Measurements from ENCODE around the gene EPC1.
"Not testable (repeated sequence)": the region's sequence is repeated elsewhere in the genome, so short reads cannot be mapped to it uniquely, and the experiment has no call there.

The EPC1 gene

DNA sequence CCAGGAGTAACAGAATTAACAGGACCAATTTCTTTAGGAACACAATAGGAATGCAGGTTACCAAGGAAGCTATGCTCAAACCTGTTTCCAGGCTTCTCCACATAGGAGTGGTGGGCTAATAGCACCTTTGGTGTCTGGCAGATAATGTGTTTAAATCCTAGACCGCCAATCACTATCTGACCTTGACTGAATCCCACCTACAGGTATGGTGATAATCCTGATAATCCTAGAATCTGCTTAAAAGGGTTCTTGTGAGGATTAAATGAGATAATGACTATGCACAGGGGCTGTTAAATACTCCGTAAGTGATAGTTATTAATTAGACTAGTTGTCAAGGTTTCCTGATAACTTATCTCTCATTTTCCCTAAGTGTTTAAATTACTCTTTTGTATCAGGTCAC lies 81.2 kb downstream of the EPC1 start:
- Histone ChIP-seq H3K9me3 (ENCODE audit: control insufficient read depth in 2 of 2, low read length in 2 of 2) (no peaks in the 10 kb centered on the region), H3K4me3 (ENCODE audit: low read length in 2 of 2) (no peak overlapping the region), H3K27ac (ENCODE audit: low read depth in 2 of 2, low read length in 2 of 2) (no peak overlapping the region), H3K9ac (ENCODE audit: low read depth in 1 of 2, low read length in 2 of 2) (no peak overlapping the region), H3K36me3 (ENCODE audit: control insufficient read depth in 2 of 2, insufficient read depth in 2 of 2, low read length in 2 of 2) (peaks cover 30 to 31% of the 10 kb centered on the region in 2 donors), H3K4me1 (ENCODE audit: control insufficient read depth in 2 of 2, insufficient read depth in 2 of 2, low read length in 2 of 2) (no peaks in the 10 kb centered on the region), H3K27me3 (ENCODE audit: control insufficient read depth in 2 of 2, insufficient read depth in 2 of 2, low read length in 2 of 2) (no peaks in the 10 kb centered on the region)

DNA sequence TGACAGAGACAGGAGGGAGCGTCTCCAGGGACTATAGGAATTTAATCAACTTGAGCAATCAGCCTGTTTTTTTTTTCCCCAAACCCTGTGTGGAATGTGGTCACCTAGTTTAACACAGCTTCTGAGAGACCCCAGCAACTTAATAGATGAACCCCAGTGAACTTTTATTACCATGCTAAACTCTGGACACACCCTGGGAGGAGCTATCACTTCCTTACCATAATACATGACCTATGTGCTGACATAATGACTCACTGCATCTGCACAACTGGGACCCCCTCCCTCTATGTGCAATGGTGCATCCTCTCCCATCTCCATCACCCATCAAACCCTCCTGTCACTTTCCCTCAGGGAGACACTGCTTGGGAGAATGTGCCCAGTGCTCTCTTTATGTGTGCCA lies 83.7 kb downstream of the EPC1 start:
- no peak overlapping the region for H3K4me3 ChIP-seq (ENCODE audit: low read length in 2 of 2)
- no peaks in the 10 kb centered on the region for H3K9me3 ChIP-seq (ENCODE audit: control insufficient read depth in 2 of 2, low read length in 2 of 2)
- H3K27ac ChIP-seq (ENCODE audit: low read depth in 2 of 2, low read length in 2 of 2) = no peak overlapping the region
- no peaks in the 10 kb centered on the region for H3K4me1 ChIP-seq (ENCODE audit: control insufficient read depth in 2 of 2, insufficient read depth in 2 of 2, low read length in 2 of 2)
- no peak overlapping the region for H3K9ac ChIP-seq (ENCODE audit: low read depth in 1 of 2, low read length in 2 of 2)
- H3K36me3 ChIP-seq (ENCODE audit: control insufficient read depth in 2 of 2, insufficient read depth in 2 of 2, low read length in 2 of 2) = peaks cover 10 to 15% of the 10 kb centered on the region in 2 donors
- no peaks in the 10 kb centered on the region for H3K27me3 ChIP-seq (ENCODE audit: control insufficient read depth in 2 of 2, insufficient read depth in 2 of 2, low read length in 2 of 2)

DNA sequence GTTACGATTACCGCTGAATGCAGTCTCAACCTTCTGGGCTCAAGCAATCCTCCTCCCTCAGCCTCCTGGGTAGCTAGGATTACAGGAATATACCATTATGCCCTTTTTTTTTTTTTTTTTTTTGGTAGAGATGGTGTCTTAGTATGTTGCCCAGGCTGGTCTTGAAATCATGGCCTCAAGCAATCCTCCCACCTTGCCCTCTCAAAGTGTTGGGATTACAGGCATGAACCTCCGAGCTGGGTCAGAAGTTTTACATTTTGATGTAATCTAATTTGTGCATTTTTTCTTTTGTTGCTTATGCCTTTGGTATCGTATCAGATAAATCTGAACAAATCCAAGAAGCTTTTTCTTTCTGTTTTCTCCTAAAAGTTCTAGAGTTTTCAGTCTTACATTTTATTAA lies 87.4 kb downstream of the EPC1 start:
- H3K4me1 ChIP-seq (ENCODE audit: control insufficient read depth in 2 of 2, insufficient read depth in 2 of 2, low read length in 2 of 2) = no peaks in the 10 kb centered on the region
- no peaks in the 10 kb centered on the region for H3K9me3 ChIP-seq (ENCODE audit: control insufficient read depth in 2 of 2, low read length in 2 of 2)
- H3K27me3 ChIP-seq (ENCODE audit: control insufficient read depth in 2 of 2, insufficient read depth in 2 of 2, low read length in 2 of 2) = no peaks in the 10 kb centered on the region
- no peak overlapping the region for H3K4me3 ChIP-seq (ENCODE audit: low read length in 2 of 2)
- no peak overlapping the region for H3K9ac ChIP-seq (ENCODE audit: low read depth in 1 of 2, low read length in 2 of 2)
- no peaks in the 10 kb centered on the region for H3K36me3 ChIP-seq (ENCODE audit: control insufficient read depth in 2 of 2, insufficient read depth in 2 of 2, low read length in 2 of 2)
- no peak overlapping the region for H3K27ac ChIP-seq (ENCODE audit: low read depth in 2 of 2, low read length in 2 of 2)

DNA sequence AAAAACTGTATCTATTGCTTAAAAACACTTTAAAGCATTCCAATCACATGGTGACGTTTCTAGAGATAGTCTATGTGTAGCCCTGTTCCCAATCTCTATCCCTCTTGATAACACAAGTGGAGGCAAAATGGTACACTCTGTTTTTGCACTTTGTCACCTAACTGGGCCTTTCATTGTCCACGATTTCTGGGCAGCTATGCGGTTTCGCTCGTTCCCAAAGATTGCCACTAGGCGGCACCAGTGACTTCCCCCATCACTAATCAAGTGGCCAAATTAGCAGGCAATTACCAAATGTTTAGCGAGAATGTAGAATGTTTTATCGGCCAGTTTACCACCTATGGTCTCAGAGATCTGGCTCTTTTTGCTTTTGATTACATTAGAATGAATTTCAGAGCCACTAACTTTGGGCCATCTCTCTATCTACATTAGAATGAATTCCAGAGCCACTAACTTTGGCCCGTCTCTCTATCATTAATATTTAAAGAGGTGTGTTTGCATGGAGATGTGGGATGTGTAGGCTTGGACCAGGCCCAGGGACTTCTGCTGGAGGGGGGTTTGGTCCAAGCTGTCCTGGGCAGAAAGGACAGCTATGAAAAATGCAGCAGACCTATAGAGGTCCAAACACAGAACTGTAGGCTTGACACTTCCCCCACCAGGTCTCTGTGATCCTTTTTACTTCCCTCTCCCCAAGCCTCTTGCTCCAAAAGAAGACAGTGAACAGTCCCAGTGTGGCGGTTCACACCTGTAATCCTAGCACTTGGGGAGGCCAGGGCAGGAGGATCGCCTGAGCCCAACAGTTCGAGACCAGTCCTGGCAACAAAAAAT lies 90.1 kb downstream of the EPC1 start:
- Histone ChIP-seq H3K9me3 (ENCODE audit: control insufficient read depth in 2 of 2, low read length in 2 of 2) (no peaks in the 10 kb centered on the region), H3K9ac (ENCODE audit: low read depth in 1 of 2, low read length in 2 of 2) (no peak overlapping the region), H3K4me1 (ENCODE audit: control insufficient read depth in 2 of 2, insufficient read depth in 2 of 2, low read length in 2 of 2) (peaks cover 0 to 2% of the 10 kb centered on the region in 2 donors), H3K27me3 (ENCODE audit: control insufficient read depth in 2 of 2, insufficient read depth in 2 of 2, low read length in 2 of 2) (no peaks in the 10 kb centered on the region), H3K27ac (ENCODE audit: low read depth in 2 of 2, low read length in 2 of 2) (no peak overlapping the region), H3K36me3 (ENCODE audit: control insufficient read depth in 2 of 2, insufficient read depth in 2 of 2, low read length in 2 of 2) (no peaks in the 10 kb centered on the region), H3K4me3 (ENCODE audit: low read length in 2 of 2) (no peak overlapping the region)

DNA sequence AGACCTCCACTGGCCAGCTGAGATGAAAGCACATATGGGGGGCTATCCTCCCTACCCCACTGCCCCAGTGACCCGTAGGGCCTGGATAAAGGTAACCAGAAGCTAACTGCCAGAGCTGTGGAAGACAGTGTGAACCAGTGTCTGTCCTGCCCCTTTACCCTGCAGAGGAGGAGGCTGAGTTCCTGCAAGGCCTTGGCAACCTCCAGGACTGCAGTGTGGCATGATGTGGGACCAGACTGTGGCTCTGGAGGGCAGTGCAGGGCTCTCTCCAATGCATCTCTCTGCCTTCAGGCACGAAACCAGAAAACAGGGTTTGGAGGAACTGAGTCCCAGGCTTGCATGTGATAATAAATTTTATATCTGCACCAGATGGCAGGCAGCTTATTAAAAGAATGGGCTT lies 93.1 kb downstream of the EPC1 start:
- Histone ChIP-seq H3K27me3 (ENCODE audit: control insufficient read depth in 2 of 2, insufficient read depth in 2 of 2, low read length in 2 of 2) (no peaks in the 10 kb centered on the region), H3K4me1 (ENCODE audit: control insufficient read depth in 2 of 2, insufficient read depth in 2 of 2, low read length in 2 of 2) (peaks cover 0 to 2% of the 10 kb centered on the region in 2 donors), H3K36me3 (ENCODE audit: control insufficient read depth in 2 of 2, insufficient read depth in 2 of 2, low read length in 2 of 2) (no peaks in the 10 kb centered on the region), H3K27ac (ENCODE audit: low read depth in 2 of 2, low read length in 2 of 2) (no peak overlapping the region), H3K9ac (ENCODE audit: low read depth in 1 of 2, low read length in 2 of 2) (no peak overlapping the region), H3K4me3 (ENCODE audit: low read length in 2 of 2) (no peak overlapping the region), H3K9me3 (ENCODE audit: control insufficient read depth in 2 of 2, low read length in 2 of 2) (no peaks in the 10 kb centered on the region)

DNA sequence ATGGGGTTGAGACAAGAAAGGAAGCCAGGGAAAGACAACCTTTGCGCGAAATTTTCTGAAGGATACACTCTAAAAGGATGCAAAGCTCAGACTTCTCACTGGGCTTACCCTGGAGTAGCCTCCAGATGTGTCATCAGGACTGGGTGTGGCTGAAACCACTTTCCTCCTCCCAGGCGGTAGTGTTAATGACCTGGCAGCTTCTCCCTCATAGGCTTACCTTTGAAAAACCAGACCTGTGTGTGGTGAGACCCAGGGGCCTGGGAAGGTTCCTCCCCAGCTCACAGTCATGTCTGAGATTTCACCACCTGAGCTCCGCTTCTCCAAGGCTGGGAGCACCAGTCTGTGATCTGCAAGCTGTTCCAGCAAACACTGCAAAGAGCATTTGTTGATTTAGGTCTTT lies 93.7 kb downstream of the EPC1 start:
- Histone ChIP-seq H3K9me3 (ENCODE audit: control insufficient read depth in 2 of 2, low read length in 2 of 2) (no peaks in the 10 kb centered on the region), H3K9ac (ENCODE audit: low read depth in 1 of 2, low read length in 2 of 2) (no peak overlapping the region), H3K27me3 (ENCODE audit: control insufficient read depth in 2 of 2, insufficient read depth in 2 of 2, low read length in 2 of 2) (no peaks in the 10 kb centered on the region), H3K4me3 (ENCODE audit: low read length in 2 of 2) (no peak overlapping the region), H3K27ac (ENCODE audit: low read depth in 2 of 2, low read length in 2 of 2) (no peak overlapping the region), H3K36me3 (ENCODE audit: control insufficient read depth in 2 of 2, insufficient read depth in 2 of 2, low read length in 2 of 2) (no peaks in the 10 kb centered on the region), H3K4me1 (ENCODE audit: control insufficient read depth in 2 of 2, insufficient read depth in 2 of 2, low read length in 2 of 2) (peaks cover 0 to 2% of the 10 kb centered on the region in 2 donors)

DNA sequence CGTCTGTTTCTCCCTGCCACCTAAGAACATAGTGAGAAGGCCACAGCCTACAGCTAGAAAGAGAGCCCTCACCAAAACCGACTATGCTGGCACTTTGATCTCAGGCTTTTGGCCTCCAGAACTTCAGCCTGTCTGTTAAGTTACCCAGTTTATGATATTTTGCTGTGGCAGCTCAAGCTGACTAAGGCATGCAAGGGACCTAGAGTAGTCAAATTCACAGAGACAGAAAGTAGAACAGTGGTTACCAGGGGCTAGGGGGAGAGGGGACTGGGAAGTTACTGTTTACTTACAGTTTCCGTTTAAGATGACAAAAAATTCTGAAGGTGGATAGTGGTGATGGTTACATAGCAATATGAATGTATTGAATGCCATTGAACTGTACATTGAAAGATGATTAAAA lies 96.5 kb downstream of the EPC1 start:
- not testable (repeated sequence) for H3K9me3 ChIP-seq (ENCODE audit: control insufficient read depth in 2 of 2, low read length in 2 of 2); H3K9ac ChIP-seq (ENCODE audit: low read depth in 1 of 2, low read length in 2 of 2); H3K4me3 ChIP-seq (ENCODE audit: low read length in 2 of 2); H3K4me1 ChIP-seq (ENCODE audit: control insufficient read depth in 2 of 2, insufficient read depth in 2 of 2, low read length in 2 of 2); H3K27me3 ChIP-seq (ENCODE audit: control insufficient read depth in 2 of 2, insufficient read depth in 2 of 2, low read length in 2 of 2); H3K27ac ChIP-seq (ENCODE audit: low read depth in 2 of 2, low read length in 2 of 2); H3K36me3 ChIP-seq (ENCODE audit: control insufficient read depth in 2 of 2, insufficient read depth in 2 of 2, low read length in 2 of 2)

DNA sequence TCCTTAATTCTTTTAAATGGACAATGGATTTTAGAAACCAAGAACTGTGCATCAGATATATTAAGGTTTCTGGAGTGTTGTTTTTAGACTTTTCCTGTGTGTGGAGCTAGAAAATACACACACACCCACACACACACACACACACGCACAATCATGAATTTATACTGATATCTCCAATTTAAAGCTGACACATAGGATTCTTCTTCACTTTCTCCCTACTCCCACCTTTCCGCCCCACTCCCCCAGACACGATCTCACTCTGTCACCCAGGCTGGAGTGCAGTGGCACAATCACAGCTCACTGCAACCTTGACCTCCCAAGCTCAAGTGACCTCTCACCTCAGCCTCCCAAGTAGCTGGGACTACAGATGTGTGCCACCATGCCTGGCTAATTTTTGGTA lies 100.3 kb downstream of the EPC1 start:
- no peak overlapping the region for H3K9ac ChIP-seq (ENCODE audit: low read depth in 1 of 2, low read length in 2 of 2)
- no peaks in the 10 kb centered on the region for H3K4me1 ChIP-seq (ENCODE audit: control insufficient read depth in 2 of 2, insufficient read depth in 2 of 2, low read length in 2 of 2)
- H3K27ac ChIP-seq (ENCODE audit: low read depth in 2 of 2, low read length in 2 of 2) = no peak overlapping the region
- no peaks in the 10 kb centered on the region for H3K27me3 ChIP-seq (ENCODE audit: control insufficient read depth in 2 of 2, insufficient read depth in 2 of 2, low read length in 2 of 2)
- H3K4me3 ChIP-seq (ENCODE audit: low read length in 2 of 2) = no peak overlapping the region
- H3K36me3 ChIP-seq (ENCODE audit: control insufficient read depth in 2 of 2, insufficient read depth in 2 of 2, low read length in 2 of 2) = no peaks in the 10 kb centered on the region
- no peaks in the 10 kb centered on the region for H3K9me3 ChIP-seq (ENCODE audit: control insufficient read depth in 2 of 2, low read length in 2 of 2)

DNA sequence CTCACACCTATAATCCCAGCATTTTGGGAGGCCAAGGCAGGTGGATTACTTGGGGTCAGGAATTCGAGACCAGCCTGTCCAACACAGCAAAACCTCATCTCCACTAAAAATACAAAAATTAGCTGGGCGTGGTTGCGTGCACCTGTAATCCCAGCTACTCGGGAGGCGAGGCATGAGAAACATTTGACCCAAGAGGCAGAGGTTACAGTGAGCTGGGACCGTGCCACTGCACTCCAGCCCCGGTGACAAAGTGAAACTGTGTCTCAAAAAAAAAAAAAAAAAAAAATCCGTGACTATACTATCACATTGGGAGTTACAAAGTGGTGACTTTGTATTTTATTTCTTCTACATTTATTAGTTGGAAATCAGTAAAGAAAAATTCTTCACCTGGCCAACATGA lies 101.2 kb downstream of the EPC1 start:
- H3K4me1 ChIP-seq (ENCODE audit: control insufficient read depth in 2 of 2, insufficient read depth in 2 of 2, low read length in 2 of 2) = no peaks in the 10 kb centered on the region
- no peak overlapping the region for H3K27ac ChIP-seq (ENCODE audit: low read depth in 2 of 2, low read length in 2 of 2)
- no peaks in the 10 kb centered on the region for H3K9me3 ChIP-seq (ENCODE audit: control insufficient read depth in 2 of 2, low read length in 2 of 2)
- H3K4me3 ChIP-seq (ENCODE audit: low read length in 2 of 2) = no peak overlapping the region
- no peaks in the 10 kb centered on the region for H3K36me3 ChIP-seq (ENCODE audit: control insufficient read depth in 2 of 2, insufficient read depth in 2 of 2, low read length in 2 of 2)
- no peaks in the 10 kb centered on the region for H3K27me3 ChIP-seq (ENCODE audit: control insufficient read depth in 2 of 2, insufficient read depth in 2 of 2, low read length in 2 of 2)
- no peak overlapping the region for H3K9ac ChIP-seq (ENCODE audit: low read depth in 1 of 2, low read length in 2 of 2)

DNA sequence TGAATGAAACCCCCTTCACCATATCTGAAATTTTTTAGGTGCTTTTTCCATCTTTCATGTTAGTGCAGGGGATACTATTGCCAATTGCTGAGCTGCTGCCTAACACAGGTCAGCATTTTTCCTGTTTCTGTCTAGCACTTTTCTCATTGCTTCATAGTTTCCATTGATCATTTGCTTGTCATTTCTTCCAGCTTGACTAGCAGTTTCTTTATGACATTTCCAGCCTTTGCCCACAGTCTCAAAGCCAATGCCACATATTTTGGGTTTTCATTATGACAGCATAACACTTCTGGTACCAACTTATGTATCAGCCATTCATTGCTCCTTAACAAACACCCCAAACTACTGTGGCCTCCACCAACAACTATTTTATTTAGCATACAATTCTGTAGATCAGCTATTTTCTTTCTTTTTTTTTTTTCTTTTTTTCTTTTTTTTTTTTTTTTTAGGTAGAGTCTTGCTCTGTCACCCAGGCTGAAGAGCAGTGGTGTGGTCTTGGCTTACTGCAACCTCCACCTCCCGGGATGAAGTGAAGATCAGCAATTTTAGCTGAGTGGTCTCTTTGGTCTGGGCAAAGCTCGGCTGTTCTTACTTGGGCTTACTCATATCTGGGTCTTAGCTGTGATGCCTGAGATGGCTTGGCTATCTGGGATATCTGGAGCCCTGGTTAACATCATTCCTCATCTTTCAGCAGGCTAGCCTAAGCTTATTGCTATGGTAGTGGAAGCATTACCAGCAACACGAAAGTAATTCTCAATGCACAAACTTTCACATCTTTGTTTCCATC lies 102.3 kb downstream of the EPC1 start:
- Histone ChIP-seq H3K27me3 (ENCODE audit: control insufficient read depth in 2 of 2, insufficient read depth in 2 of 2, low read length in 2 of 2) (no peaks in the 10 kb centered on the region), H3K4me1 (ENCODE audit: control insufficient read depth in 2 of 2, insufficient read depth in 2 of 2, low read length in 2 of 2) (no peaks in the 10 kb centered on the region), H3K27ac (ENCODE audit: low read depth in 2 of 2, low read length in 2 of 2) (no peak overlapping the region), H3K4me3 (ENCODE audit: low read length in 2 of 2) (no peak overlapping the region), H3K9me3 (ENCODE audit: control insufficient read depth in 2 of 2, low read length in 2 of 2) (no peaks in the 10 kb centered on the region), H3K9ac (ENCODE audit: low read depth in 1 of 2, low read length in 2 of 2) (no peak overlapping the region), H3K36me3 (ENCODE audit: control insufficient read depth in 2 of 2, insufficient read depth in 2 of 2, low read length in 2 of 2) (no peaks in the 10 kb centered on the region)

Measured in mucosa of rectum (tissue), 2 donors.